NCI-H2081 (cell line): ENCODE results near the gene SH3BP5.
"Not testable (repeated sequence)": the region's sequence is repeated elsewhere in the genome, so short reads cannot be mapped to it uniquely, and the experiment has no call there.

ENCODE experiments used
- DNase-seq, 2 experiments: peaks; one replicate each; lab custom pipeline; 2025; lab: John Stamatoyannopoulos, UW

Gene SH3BP5, protein sequence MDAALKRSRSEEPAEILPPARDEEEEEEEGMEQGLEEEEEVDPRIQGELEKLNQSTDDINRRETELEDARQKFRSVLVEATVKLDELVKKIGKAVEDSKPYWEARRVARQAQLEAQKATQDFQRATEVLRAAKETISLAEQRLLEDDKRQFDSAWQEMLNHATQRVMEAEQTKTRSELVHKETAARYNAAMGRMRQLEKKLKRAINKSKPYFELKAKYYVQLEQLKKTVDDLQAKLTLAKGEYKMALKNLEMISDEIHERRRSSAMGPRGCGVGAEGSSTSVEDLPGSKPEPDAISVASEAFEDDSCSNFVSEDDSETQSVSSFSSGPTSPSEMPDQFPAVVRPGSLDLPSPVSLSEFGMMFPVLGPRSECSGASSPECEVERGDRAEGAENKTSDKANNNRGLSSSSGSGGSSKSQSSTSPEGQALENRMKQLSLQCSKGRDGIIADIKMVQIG

DNA sequence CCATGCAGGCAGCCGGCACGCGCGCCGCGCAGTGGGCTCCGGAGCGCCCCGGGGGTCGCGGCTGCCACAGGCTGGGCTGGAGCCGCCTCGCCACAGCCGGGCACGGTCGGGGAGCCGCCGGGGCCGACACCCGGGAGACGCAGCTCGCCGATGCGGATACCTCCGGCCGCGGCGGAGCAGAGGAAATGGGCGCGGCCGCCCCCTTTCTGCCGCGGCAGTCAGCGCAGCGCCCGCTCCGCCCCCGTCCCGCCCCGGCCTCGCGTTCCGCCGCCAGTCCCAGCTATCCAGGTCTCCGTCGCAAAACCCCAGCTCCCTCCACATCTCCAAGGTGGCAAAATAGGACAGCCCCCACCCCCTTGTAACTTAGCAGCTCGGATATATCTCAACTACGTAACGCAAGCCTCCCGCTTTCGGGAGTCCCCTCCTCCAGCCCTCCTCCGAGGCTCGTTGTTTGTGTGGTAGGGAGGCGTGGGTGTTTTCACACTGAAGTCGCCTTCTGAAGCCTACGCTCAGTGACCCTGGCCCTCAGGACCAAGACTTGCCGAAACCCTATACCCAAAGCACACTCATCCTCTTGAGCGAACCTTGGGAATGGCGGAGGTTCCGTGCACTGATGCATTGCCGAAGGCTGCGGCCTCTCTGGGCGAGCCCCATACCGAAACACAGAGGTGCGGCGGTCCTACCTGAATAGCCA, at the start of gene SH3BP5:
TSS of gene SH3BP5 (minus strand) at position 182 of the 694 bp plus-strand sequence. CDS start at position 4, 178 bp downstream.
- DNase-seq = peak; percentile 61 to 68

DNA sequence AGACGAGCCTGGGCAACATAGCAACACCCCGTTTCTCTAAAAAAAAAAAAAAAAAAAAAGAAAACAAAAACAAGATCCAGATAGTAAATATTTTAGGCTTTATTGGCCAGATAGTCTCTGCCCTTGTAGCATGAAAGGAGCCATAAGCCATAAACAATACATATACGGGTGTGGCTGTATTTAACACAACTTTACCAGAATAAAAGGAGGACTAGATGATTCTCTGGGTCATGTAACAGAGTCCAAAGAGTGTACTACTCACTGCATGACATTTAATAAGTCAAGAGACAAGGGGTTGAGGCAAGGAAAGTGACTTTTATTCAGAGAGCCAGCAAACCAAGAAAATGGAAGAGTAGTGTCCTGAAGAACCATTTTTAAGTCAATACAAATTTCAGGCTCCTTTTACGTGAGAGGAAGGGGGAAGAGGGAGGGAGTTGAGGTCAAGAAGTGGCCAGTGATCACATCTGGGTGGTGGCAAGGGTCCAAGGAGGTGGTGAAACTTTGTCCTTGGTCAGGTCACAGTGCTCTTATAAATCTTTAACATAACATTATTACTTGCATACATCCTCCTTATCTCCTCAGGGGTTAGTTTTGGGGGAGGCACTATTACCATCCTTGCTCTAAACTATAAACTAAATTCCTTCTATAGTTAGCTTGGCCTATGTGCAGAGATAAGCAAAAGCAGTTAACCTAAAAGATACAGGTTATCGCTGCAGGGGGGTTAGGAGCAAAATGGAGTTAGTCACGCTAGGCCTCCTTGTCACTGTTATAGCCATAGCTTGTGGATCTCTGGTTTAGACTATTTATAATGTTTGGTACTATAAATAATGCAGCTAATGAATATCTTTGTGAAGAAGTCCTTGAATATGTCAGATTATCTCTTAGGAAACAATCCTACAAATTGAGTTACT, 48.8 kb upstream of the SH3BP5 start:
- DNase-seq = no peak

DNA sequence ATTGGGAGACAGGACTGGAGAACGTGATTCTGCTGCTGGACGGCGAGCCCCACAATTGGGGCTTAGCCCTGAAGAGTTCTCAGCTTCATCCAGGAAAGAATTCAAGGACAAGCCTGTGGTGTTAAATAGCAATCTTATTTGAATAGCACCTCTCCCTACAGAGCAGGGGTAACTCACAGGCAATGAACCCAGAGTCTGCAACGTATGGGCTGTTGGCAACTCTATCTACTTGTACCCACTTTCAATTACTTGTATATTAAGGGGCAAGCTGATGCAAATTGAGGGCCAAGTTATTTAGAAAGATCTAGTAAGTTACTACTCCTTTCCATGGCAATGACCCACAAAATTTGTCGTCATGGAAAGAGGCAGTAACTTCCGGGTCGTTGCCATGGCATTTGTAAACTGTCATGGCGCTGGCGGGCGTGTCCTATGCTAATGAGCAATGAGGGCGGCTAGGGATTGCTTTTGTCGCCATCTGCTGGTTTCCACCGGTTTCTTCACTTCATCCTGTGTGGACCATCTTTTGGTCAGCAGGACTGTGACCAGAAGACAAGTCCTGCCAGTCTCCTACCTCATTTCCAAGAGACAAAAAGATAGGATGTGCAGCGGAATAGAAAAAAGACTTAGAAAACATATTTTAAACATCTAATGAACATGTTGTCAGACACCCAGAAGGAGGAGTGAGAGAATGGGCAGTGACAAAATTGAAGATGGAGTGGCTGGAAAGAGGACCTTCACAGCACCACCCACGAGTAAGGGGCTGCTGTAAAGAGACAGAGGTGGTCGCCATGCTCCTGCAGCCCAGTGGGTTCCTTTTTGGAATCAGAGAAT, 45.8 kb upstream of the SH3BP5 start:
- peak; percentile 90 to 91 for DNase-seq

DNA sequence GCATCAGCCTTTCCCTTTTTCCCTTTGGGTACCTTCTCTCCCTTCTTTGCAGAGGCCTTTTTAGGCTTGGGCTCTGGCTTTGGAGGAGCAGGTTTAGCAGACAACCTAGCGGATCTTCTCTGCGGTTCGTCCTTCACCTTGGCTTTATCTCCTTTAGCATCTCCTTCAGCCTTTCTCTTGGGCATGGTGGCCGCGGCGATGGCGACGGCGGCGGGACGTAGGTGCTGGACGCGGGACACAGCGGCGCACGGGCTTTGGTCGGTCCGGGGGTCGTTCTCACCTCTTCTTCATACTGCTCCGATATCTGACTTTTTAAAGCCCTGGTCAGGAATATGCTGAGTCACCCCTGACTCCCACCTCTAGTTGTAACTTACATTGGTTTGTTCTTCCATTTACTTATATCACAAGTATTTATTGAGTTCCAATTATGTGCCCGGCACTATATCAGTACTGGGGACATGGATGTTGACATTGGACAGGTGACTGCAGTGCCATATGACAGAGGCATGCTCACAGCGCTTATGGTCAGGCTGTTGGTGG, 43.1 kb upstream of the SH3BP5 start:
- DNase-seq = no peak

DNA sequence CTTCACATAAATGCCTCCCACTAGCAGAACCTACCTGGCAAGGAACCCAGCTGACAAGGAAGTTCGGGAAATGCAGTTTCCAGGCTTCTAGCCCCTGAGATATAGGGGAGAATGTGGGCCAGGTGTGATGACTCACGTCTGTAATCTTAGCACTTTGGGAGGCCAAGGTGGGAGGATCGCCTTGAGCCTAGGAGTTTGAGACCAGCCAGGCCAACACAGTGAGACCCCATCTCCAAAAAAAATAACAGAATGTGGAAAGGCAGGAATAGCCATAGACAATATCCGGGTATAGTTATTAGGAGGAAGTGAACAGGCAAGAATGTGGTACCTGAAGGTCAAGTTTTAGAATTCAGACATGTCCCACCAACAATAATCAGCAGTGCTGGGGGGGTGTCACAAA, 40.5 kb upstream of the SH3BP5 start:
- DNase-seq = no peak

DNA sequence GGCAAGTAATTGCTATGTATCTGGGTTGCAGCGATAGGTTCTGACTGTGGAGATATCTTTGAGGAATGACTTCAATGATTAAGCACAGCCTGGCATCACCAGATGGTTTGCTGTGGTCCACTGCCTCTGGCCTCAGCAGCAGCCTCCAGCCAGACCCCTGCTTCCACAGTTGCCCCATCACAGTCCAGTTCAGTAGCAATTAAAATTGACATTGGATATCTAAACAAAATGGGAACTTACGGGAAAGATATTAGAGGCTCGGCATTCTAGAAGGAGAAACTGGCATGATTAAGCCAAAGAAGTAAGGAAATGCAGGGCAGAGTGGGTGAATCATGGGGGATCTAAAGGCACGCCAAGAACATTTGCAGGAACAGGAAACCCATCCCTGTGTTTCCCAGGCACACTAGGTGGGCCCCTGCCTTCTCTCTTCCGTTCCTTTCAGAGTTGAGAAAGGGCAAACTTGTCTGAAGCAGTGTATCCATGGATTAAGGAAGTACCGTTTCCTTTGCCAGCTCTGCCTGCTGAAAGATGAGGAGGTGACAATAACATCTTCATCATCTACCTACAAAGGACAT, 36.3 kb upstream of the SH3BP5 start:
- no peak for DNase-seq

DNA sequence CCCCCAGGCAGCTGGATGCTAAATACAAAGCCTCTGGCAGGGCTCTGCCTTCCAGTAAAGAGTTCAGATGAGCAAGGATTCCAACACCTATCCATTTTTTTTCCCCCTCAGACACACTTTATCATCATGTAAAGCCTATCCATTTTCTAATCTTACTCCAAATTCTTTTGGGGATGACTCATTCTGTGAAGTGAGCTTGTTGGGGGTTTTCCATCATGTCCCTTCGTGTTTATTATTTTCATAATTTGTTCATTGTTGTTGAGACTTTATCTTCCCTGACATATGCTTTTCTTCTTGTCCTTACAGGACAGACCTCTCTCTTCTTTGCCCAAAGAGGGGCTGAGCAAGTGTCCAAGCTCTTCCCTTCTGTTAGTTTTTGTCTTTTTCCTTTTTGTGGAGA, 34.7 kb upstream of the SH3BP5 start:
- DNase-seq = no peak

DNA sequence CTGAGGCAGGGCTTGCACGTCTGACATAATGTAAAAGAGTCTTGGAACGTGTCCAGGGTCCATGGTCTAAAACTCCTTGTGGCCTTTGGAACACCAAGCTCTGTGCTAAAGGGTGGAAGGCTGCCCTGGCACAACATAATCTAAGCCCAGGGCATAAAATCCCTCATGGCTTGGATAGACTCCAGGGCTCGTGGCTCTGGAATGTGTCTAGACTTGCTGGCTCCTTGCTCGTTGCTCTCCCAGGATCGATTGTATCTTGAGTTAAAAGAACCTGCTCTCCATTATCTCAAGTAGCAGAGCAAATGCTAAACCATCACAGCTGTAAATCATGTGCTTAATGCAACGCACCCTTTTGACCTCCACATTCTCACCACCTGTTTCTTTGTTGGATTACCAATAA, 31.7 kb upstream of the SH3BP5 start:
- DNase-seq = not testable (repeated sequence)

DNA sequence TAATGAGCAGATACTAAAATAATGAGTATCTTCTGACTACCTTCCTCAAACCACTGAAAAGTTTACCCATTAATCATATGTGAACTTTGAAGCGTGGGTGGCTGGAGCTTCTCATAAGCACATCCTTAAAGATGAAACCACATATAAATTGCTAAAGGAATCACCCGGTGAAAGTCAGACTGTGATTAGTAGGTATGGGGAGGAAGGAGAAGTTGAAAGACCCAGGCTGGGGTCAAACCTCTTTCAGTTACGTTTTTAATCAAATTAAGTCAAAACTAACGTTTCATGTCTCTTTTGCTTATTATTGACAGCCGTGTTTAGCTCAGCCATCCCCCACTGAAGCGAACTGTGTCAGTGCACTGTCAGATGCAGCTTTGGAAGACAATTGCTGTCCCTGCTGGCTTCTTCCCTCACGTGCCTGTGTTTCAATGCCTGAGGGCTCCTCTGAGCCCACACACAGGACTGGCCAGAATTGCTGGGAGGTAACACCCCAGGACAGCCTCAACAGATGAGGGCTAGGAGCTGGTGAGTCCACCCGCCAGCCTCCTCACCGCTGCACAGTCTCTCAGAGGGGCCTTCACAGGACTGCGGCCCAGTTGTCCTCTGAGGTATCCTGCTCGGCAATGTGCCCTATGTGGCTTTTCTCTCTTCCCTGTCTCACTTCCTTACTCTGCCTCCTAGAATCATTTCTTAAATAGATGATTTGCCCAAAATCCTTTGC, 29.3 kb upstream of the SH3BP5 start:
- DNase-seq = no peak

DNA sequence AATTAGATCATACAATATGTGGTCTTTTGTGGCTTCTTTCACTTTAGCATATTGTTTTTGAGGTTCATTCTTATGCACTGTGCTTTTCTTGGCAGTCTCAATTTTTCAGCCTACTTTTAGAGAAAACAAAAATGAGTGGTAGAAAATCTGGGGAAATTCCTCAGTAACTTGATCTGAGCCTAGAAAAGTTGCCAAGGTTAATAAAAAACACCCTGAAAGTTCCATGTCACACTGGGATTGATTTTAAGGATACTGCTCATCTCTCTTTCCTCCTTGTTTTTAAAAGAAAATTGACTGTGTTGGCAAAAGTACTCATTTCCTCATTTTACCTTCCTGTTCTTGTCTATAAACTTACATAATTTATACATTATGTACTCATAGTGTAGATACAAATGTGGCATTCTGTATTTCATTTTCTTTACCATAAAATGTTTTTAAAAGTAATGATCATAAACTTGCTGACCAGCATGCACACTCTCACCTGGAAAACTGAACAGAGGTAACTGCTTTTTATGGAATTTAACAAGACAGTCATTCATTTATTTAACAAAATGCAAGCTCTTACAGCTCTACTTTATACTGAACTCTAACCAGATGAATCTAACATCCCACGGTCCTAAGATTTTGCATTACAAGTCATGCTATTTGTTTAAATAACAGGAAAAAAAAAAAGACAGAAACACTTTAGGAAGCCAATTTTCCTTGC, 28.6 kb upstream of the SH3BP5 start:
- no peak for DNase-seq

DNA sequence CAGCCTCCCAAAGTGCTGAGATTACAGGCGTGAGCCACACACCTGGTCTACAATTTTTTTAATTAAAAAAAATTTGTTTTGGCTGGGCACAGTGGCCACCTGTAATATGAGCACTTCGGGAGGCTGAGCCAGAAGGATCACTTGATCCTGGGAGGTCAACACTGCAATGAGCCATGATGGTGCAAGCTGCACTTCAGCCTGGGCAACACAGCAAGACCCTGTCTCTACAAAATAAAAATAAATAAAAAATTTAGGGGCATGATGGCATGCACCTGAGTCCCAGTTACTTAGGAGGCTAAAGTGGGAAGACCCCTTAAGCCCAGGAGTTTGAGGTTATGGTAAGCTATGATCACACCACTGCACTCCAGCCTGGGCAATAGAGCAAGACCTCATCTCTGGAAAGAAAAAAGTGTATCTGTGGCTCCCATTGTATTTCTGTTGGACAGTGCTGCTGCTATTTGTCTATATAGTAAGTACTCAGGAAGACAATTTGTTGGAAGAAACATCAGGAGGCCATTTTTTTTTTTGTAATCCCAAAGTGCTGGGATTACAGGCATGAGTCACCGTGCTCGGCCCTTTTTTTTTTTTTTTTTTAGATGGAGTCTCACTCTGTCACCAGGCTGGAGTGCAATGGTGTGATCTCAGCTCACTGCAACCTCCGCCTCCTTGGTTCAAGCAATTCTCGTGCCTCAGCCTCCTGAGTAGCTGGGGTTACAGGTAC, 27.5 kb upstream of the SH3BP5 start:
- no peak for DNase-seq

DNA sequence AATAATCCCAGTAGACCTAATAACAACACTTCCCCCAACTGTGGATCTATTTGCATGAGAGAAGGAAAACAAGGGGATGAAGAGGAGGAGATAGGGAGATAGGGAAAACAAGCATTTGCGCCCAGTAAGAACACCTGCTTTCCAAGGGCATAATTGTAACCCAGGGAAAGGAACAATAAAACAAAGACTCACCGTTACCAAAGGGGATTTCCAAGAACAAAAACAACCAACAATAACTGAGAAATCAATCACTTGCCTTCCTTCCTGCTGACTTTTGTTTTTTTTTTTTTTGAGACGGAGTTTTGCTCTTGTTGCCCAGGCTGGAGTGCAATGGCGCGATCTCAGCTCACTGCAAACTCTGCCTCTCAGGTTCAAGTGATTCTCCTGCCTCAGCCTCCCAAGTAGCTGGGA, 24.3 kb upstream of the SH3BP5 start:
- not testable (repeated sequence) for DNase-seq

DNA sequence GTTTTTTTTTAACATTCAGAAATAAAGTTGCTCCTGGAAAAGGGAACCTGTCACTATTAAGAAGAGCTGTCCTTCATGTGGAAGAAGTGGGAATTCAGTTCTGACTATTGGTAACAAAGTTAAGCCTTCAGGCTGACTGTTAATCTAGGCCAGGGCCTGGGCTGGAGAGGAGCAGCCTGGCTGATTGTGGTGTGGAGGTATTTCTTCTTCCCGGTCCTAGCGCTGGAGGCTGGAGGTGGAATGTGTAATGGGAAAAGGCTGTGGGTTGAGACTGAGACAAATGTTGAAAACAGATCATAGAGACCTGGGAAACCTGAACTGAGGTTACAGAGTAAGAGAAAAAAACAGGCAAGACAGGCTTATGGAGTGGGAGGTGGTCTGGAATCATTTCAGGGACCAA, 23.8 kb upstream of the SH3BP5 start:
- no peak for DNase-seq

DNA sequence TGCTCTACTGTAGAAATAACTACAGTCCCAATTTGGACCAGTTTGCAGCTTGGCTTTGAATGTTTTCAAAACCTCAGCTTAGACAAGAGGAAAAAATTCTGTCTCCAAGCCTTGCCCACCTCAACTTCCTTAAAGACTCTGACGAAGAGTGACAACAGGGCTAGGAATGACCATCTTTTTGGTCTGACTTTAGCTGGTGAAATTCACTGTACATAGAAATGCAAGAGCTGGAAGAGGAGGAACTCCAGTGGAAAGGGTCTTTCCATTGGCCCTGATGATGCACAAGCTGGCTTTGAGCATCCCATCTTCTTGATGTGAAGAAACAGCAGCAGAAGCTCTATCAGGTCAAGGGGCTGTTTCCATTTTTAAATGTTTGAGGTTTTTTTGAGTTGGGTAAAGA, 22.7 kb upstream of the SH3BP5 start:
- DNase-seq = no peak

DNA sequence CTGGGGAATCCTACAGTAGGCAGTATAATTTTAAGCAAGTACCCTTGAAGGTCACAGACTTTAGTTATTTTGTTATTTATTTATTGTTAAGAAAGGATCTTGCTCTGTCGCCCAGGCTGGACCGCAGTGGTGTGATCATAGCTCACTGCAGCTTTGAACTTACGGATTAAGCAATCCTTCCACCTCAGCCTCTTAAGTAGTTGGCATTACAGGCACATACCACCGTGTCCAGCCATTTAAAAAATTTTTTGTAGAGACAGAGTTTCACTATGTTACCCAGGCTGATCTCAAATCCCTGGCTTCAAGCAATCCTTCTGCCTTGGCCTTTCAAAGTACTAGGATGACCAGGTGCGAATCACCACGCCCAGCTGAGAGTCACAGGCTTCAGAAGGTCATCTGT, 22.1 kb upstream of the SH3BP5 start:
- no peak for DNase-seq

DNA sequence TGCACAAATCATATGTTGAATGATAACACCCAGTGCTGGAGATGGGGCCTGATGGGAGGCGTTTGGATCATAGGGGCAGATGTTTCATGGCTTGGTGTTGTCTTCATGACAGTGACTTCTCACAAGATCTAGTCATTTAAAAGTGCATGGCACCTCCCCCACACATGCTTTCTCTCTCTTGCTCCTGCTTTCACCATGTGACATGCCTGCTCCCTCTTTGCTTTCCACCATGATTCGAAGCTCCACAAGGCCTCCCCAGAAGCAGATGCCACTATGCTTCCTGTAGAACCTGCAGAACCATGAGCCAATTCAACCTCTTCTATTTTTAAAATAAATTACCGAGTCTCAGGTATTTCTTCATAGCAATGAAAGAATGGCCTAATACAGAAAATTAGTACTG, 17.8 kb upstream of the SH3BP5 start:
- no peak for DNase-seq

DNA sequence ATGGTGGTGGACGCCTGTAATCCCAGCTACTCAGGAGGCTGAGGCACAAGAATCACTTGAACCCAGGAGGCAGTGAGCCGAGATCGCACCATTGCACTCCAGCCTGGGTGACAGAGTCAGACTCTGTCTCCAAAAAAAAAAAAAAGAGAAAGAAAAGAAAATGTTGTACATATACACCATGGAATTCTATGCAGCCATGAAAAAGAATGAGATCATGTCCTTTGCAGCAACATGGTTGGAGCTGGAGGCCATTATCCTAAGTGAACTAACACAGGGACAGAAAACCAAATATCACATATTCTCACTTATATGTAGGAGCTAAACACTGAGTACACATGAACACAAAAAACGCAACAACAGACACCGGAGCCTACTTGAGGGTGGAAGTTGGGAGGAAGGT, 17.1 kb upstream of the SH3BP5 start:
- not testable (repeated sequence) for DNase-seq

DNA sequence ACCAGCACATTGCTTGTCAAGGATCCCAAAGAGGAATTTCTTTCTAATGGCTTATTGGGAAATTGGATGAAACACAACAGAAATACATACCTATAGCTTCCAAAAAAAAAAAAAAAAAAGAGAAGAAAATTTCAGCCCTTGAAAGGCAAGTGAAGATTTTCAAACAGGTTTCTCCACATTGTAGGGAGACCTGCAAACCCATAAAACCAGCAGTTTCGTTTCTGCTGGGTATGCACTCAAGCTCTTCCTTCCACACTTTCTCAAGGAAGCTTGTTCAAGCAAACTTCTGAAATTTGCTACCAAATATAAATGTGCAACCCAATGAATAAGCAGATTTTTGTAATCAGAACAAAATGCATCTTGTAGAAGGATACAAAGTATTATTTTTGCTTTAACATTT, 15.9 kb upstream of the SH3BP5 start:
- DNase-seq = no peak

DNA sequence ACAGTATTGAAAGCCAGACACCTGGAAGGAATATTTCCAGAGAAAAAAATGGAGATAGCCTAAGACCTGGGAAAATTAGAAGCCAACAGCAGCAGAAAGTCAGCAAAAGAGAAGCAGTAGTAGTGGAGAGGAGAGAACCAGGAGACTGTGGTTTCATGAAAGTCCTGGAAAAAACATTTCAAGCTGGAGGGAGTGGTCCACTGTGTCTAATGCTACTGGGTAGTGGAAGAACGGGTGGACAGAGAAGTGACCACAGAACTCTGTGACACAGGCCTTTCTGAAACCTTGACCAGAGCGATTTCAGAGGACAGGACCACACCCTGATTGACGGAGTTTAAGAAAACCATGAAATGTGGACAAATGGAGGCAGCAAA, 15.3 kb upstream of the SH3BP5 start:
- DNase-seq = no peak
